GM13976 (cell line): Measurements from ENCODE around the gene PLXNA2.

Experiments
- DNase-seq: peaks from one replicate; pipeline ENCODE4 v3.0.0; 2012; ENCODE audit warnings: low spot score
- CTCF ChIP-seq: IDR thresholded peaks from 2 replicates; pipeline ENCODE4 v1.5.1; 2012; ENCODE audit warnings: borderline replicate concordance, mild to moderate bottlenecking; ENCODE audit not compliant: insufficient read depth; ENCODE audit errors: extremely low read depth, missing control alignments, control extremely low read depth
- in situ Hi-C: fragments of 300-500 bp; cut with MboI; formaldehyde crosslinking; loops from one replicate; pipeline ENCODE4 v1.12.0; 2022; ENCODE audit warnings: low sequenced_read_pairs, mixed read lengths, inconsistent platforms; ENCODE audit not compliant: unreplicated experiment

The PLXNA2 gene

GRCh38 chr1:208089761-208090370 is 154.3 kb downstream of the PLXNA2 start:
- no peak for DNase-seq
- no peak for TF ChIP-seq CTCF
- in situ Hi-C loops = no loop called here

GRCh38 chr1:208089149-208089548 is 155.0 kb downstream of the PLXNA2 start:
- in situ Hi-C loops = no loop called here
- no peak for TF ChIP-seq CTCF
- no peak for DNase-seq

GRCh38 chr1:208088319-208088718 is 155.9 kb downstream of the PLXNA2 start:
- in situ Hi-C loops = no loop called here
- TF ChIP-seq CTCF = no peak
- DNase-seq = no peak

- TF ChIP-seq CTCF = no peak
- in situ Hi-C loops = no loop called here
- DNase-seq = no peak
These were observed 158.3 kb downstream of the PLXNA2 start for GRCh38 chr1:208085655-208086515.

- in situ Hi-C loops = no loop called here
- TF ChIP-seq CTCF = no peak
- no peak for DNase-seq
These were observed 159.4 kb downstream of the PLXNA2 start for GRCh38 chr1:208084764-208085163.

GRCh38 chr1:208084220-208084619 is 160.0 kb downstream of the PLXNA2 start:
- in situ Hi-C loops = no loop called here
- TF ChIP-seq CTCF = no peak
- no peak for DNase-seq
